Measurements from ENCODE around the gene CACUL1. TPM values are rescaled to one million over a fixed set of nuclear protein-coding genes. Genes with fewer than 3 reads are reported as not detected.

Gene CACUL1
- total and polyA plus RNA-seq, 2 donors (not counting 3 experiments of a cell fraction or from before 2014, with no cell fraction given): 6.0 to 35.1 TPM

- ChIA-PET POLR2A (no interaction called here), CTCF (interaction anchor here (1.0 to 3.4 kb wide), 5 partner anchors 8 to 25 kb away, joined by 3 to 18 read pairs (median 6); no protein-coding TSS in a partner anchor)
- no peak for FAIRE-seq
- Histone ChIP-seq H3K27ac (ENCODE audit: insufficient read depth, low read depth, low read length) (peak overlapping the region; percentile 64), H3K9ac (replicated peaks; ENCODE audit: extremely low read depth, insufficient read depth, low read length) (no peak overlapping the region), H2AFZ (ENCODE audit: low read depth, low read length) (no peak overlapping the region), H3K9me3 (replicated peaks; ENCODE audit: control insufficient read depth, insufficient read depth, low read length) (no peaks in the 10 kb centered on the region), H3K4me2 (ENCODE audit: insufficient read depth, low read length) (peak overlapping the region; percentile 65), H3K9me1 (replicated peaks; ENCODE audit: control insufficient read depth, extremely low read depth, insufficient read depth, low read length) (no peaks in the 10 kb centered on the region), H3K4me1 (ENCODE audit: control insufficient read depth, extremely low read depth, insufficient read depth, low read length) (peaks cover 21% of the 10 kb centered on the region), H3K4me3 (replicated peaks in 1 of 3; ENCODE audit: insufficient read depth in 1 of 3, low read depth in 1 of 3, low read length in 3 of 3) (no peak overlapping the region), H3K79me2 (ENCODE audit: control insufficient read depth, insufficient read depth, low read length) (peaks cover 64% of the 10 kb centered on the region), H4K20me1 (replicated peaks; ENCODE audit: control insufficient read depth, extremely low read depth, insufficient read depth, low read length) (peaks cover 8% of the 10 kb centered on the region), H3K27me3 (ENCODE audit: control insufficient read depth in 2 of 2, insufficient read depth in 2 of 2, low read length in 2 of 2) (no peaks in the 10 kb centered on the region), H3K36me3 (ENCODE audit: control insufficient read depth in 2 of 2, extremely low read depth in 1 of 2, insufficient read depth in 2 of 2, low read length in 2 of 2) (no peaks in the 10 kb centered on the region)
- TSS peak; percentile 64 for BruUV-seq (replicated peaks)
- DNase-seq (ENCODE audit: low read depth, low spot score): no peak
- intact Hi-C loops (cut with micrococcal nuclease): loop anchor here (1.0 kb wide), 1 partner anchor 26 kb away; no protein-coding TSS in a partner anchor
- dilution Hi-C loops (cut with MboI; ENCODE audit: extremely low pct_ligation_motif_present, low sequenced_read_pairs): no loop called here
- no peak for TF ChIP-seq MYC (IDR thresholded peaks at IDR 0.05; ENCODE audit: low read depth, low read length)
Measured at GRCh38 chr10:118729200-118729599, 25.6 kb downstream of the CACUL1 start.

- Histone ChIP-seq H3K36me3 (ENCODE audit: control insufficient read depth in 2 of 2, extremely low read depth in 1 of 2, insufficient read depth in 2 of 2, low read length in 2 of 2) (no peaks in the 10 kb centered on the region), H3K9me1 (replicated peaks; ENCODE audit: control insufficient read depth, extremely low read depth, insufficient read depth, low read length) (no peaks in the 10 kb centered on the region), H2AFZ (ENCODE audit: low read depth, low read length) (no peak overlapping the region), H3K79me2 (ENCODE audit: control insufficient read depth, insufficient read depth, low read length) (peaks cover 41% of the 10 kb centered on the region), H3K4me3 (replicated peaks in 1 of 3; ENCODE audit: insufficient read depth in 1 of 3, low read depth in 1 of 3, low read length in 3 of 3) (no peak overlapping the region), H3K9me3 (replicated peaks; ENCODE audit: control insufficient read depth, insufficient read depth, low read length) (no peaks in the 10 kb centered on the region), H4K20me1 (replicated peaks; ENCODE audit: control insufficient read depth, extremely low read depth, insufficient read depth, low read length) (peaks cover 4% of the 10 kb centered on the region), H3K4me1 (ENCODE audit: control insufficient read depth, extremely low read depth, insufficient read depth, low read length) (peaks cover 30% of the 10 kb centered on the region), H3K27ac (ENCODE audit: insufficient read depth, low read depth, low read length) (no peak overlapping the region), H3K4me2 (ENCODE audit: insufficient read depth, low read length) (no peak overlapping the region), H3K9ac (replicated peaks; ENCODE audit: extremely low read depth, insufficient read depth, low read length) (no peak overlapping the region), H3K27me3 (ENCODE audit: control insufficient read depth in 2 of 2, insufficient read depth in 2 of 2, low read length in 2 of 2) (no peaks in the 10 kb centered on the region)
- POLR2A ChIA-PET: no interaction called here
- CTCF ChIA-PET: interaction anchor here (1.2 kb wide), 1 partner anchor 157 kb away, joined by 3 read pairs; no protein-coding TSS in a partner anchor
- dilution Hi-C loops (cut with MboI; ENCODE audit: extremely low pct_ligation_motif_present, low sequenced_read_pairs): no loop called here
- intact Hi-C loops (cut with micrococcal nuclease): no loop called here
- DNase-seq (ENCODE audit: low read depth, low spot score): no peak
- no peak for FAIRE-seq
- no peak for TF ChIP-seq POLR2AphosphoS5 (IDR thresholded peaks at IDR 0.05; ENCODE audit: insufficient read depth, low read depth, low read length)
- no peak for TF ChIP-seq POLR2A (IDR thresholded peaks at IDR 0.05; ENCODE audit: low read depth, low read length)
- no peak for TF ChIP-seq MYC (IDR thresholded peaks at IDR 0.05; ENCODE audit: low read depth, low read length)
- TF ChIP-seq MAX (IDR thresholded peaks at IDR 0.05; ENCODE audit: insufficient read depth, insufficient read length): no peak
- no peak for TF ChIP-seq GATA2 (IDR thresholded peaks at IDR 0.05; ENCODE audit: insufficient read depth, insufficient read length, low read depth, low read length)
- TF ChIP-seq JUN (IDR thresholded peaks at IDR 0.05; ENCODE audit: borderline replicate concordance, insufficient read depth, insufficient read length, low read depth): no peak
- TF ChIP-seq FOS (IDR thresholded peaks at IDR 0.05; ENCODE audit: borderline replicate concordance, insufficient read depth, low read length): no peak
- TF ChIP-seq CTCF (IDR thresholded peaks at IDR 0.05; ENCODE audit: extremely low read depth in 1 of 2, insufficient read depth in 1 of 2, low read depth in 1 of 2, low read length in 2 of 2): no peak
- TF ChIP-seq EZH2 (IDR thresholded peaks at IDR 0.05; ENCODE audit: borderline replicate concordance, low read depth, low read length, severe bottlenecking): no peak
- no TSS peak for BruUV-seq (replicated peaks)
Measured at GRCh38 chr10:118725886-118726500, 28.8 kb downstream of the CACUL1 start.
